NOMO-1 treated with DMSO at 0.1 percent for 48 hours (cell line): ENCODE measurements around the gene MIS18BP1.
A peak's percentile ranks its signal among the peaks of the same experiment; 100 is the strongest.
"Not testable (repeated sequence)": the region's sequence is repeated elsewhere in the genome, so short reads cannot be mapped to it uniquely, and the experiment has no call there.

Experiments used
- DNase-seq: peaks from one replicate; lab custom pipeline; 2025; ENCODE audit not compliant: unreplicated experiment; lab: John Stamatoyannopoulos, UW

The MIS18BP1 gene

GRCh38 chr14:45246691-45247090, 6.3 kb downstream of the MIS18BP1 start:
- DNase-seq: no peak

GRCh38 chr14:45246151-45246550, 6.9 kb downstream of the MIS18BP1 start:
- no peak for DNase-seq

DNA sequence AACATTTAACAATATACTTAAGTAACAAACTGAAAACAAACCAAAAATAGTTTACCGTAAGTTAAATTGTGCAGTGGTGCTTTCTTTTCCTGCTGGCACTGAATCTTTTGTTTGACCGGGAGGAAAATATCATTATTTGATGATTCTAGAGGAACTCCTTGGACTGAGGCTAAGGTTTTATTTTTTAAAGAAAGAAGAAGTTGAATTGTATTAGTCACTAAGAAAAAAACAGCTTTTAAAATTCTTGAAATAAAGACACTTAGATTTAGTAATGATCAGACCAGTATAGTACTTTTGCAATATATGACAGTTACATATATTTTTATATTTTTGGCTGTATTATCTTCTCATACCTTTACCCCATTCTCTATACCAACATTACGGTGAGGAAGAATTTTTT, 10.3 kb downstream of the MIS18BP1 start:
- no peak for DNase-seq

GRCh38 chr14:45238988-45239387, 14.0 kb downstream of the MIS18BP1 start:
- no peak for DNase-seq

DNA sequence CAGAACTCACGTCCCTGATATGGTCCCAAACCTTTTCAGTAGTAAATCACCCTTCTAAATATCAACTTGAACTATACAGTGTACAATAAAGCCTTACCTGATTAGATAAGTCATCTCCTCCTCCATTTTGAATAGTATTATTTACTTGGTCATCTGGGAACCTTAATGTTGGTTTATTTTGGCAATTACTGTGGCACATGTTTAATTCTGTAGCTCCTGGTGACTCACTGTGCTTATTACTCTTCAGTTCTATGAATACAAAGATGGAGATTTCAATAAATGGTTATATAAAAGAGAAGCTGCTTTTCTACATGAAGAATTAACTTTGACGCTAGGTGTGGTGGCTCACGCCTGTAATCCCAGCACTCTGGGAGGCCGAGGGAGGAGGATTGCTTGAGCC, 25.4 kb downstream of the MIS18BP1 start:
- no peak for DNase-seq

GRCh38 chr14:45222485-45223262, 30.3 kb downstream of the MIS18BP1 start:
- no peak for DNase-seq

DNA sequence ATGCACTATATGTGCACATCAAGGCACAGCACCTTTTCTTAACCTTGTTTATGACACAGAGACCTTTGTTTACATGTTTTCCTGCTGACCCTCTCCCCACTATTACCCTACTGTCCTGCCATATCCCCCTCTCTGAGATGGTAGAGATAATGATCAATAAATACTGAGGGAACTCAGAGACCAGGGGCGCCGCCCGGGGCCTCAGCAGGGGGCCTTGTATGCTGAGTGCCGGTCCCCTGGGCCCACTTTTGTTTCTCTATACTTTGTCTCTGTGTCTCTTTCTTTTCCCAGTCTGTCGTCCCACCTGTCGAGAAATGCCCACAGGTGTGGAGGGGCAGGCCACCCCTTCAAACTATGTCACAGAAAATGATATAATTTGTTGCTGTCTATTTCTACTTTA, 38.7 kb downstream of the MIS18BP1 start:
- DNase-seq: not testable (repeated sequence)

DNA sequence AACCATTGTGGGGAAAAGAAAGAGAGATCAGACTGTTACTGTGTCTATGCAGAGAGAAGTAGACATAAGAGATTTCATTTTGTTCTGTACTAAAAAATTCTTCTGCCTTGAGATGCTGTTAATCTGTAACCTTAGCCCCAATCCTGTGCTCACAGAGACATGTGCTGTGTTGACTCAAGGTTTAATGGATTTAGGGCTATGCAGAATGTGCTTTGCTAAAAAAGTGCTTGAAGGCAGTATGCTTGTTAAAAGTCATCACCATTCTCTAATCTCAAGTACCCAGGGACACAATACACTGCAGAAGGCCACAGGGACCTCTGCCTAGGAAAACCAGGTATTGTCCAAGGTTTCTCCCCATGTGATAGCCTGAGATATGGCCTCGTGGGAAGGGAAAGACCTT, 39.3 kb downstream of the MIS18BP1 start:
- not testable (repeated sequence) for DNase-seq

DNA sequence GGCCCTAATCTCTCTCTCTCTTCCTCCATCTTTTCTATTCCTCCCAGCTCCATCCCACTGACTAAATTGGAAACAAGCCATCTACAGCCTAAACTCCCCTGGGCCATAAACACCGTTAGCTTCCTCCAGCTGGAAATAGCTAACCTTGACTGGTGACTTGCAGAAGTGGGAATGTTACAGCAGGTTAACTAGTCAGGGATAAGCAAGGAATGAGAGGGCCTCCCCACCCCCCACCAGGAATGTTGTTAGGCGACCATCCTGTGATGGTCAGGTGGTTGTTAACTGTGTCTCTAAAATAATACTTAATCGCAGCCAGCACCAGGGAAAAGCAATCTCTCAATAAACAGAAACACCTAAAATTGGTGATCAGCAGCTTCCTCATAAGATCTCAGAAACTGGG, 40.8 kb downstream of the MIS18BP1 start:
- DNase-seq: no peak

DNA sequence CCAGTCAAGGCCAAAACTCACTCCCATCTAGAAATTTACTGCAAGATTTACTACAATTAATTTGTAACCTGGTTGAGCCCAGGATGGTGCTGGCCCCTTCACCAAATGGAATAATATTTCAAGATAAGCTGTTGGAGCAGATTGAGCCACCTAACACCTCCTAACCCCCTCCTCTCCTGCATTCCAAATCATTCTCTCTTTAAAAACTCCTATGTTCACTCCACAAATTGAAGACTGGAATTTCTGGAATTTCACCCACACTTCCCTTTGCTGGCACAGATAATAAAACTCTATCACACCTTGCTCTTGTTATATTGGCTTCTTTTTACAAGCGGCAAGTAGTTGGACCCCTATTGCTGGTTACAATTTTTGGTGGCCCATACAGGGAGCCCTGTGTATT, 41.7 kb downstream of the MIS18BP1 start:
- no peak for DNase-seq

- DNase-seq: no peak
Observed at GRCh38 chr14:45210159-45210558, 42.8 kb downstream of the MIS18BP1 start.

GRCh38 chr14:45204241-45204640, 48.8 kb downstream of the MIS18BP1 start:
- no peak for DNase-seq

DNA sequence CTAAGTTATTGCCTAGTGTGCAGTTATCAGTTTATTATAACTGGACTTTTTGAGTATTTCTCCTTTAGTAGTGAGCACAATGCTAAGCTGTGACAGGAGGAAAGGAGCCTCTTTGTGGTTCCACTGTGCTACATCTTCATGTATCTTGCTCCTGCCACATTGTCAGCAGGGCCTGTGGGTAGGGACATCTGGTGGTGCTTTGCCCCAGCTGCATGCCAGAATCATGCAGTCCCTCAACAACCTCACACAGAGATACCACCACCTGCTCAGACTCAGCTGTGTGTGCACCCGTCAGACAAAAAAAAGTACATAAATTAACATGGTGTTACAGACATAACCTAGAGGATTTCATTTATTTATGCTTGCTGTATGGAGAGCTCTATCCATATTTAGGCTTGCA, 51.1 kb downstream of the MIS18BP1 start:
- DNase-seq: no peak

DNA sequence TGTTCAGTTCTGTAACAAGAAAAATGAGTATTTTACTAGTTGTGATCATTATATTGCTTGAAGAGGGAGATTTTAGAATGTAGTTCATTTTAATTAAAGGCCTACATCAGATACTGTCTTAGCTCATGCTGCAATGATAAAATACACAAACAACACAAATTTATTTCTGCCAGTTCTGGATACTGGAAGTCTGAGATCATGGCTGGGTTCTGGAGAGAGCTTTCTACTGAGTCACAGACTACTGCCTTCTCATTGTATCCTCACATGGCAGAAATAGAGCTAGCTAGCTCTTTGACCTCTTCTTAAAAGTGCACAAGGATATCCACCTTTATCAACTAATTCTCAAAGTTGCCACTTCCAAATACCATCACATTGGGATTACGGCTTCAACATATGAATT, 53.8 kb downstream of the MIS18BP1 start:
- no peak for DNase-seq

DNA sequence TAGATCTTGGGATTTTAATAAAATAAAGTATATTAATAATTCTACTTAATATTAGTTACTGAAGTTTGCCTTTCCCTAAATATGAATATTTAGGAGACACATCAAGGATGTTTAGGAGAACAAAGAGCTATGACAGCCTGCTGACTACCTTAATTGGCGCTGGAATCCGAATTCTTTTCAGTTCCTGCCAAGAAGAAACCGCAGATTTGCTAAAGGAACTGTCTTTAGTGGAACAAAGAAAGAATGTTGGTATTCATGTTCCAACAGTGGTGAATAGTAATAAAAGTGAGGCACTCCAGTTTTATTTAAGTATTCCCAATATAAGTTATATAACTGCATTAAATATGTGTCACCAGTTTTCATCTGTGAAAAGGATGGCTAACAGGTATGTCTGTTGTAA, 54.5 kb downstream of the MIS18BP1 start:
- DNase-seq: no peak

- DNase-seq: no peak
Observed at GRCh38 chr14:45194964-45195363, 58.0 kb downstream of the MIS18BP1 start.

DNA sequence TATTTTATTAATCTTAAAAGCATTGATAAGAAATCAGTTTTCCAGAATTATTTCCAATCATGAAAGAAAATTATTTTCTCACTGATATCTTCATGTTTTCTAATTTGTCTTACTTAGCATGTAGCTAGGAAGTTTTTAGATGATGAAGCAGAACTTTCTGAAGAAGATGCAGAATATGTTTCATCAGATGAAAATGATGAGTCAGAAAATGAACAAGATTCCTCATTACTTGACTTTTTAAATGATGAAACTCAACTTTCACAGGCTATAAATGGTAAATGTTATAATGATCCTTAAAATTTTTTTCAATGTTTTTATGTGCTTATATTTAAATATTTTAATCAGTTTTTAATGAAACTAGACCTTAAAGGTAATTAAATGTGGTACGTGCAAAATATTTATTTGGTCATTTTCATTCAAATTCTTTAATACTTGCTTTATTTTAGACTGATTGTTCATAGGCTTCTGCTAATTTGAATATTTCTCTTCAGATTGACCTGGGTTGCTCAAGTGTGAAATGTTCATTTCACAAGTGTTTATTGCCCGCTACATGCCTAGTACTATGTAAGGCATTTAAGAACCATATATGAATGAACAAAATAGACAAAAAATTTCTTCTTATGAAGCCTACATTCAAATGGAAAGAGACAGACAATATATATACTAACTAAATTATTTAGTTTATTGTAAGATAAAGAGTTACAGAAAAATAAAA, 67.7 kb downstream of the MIS18BP1 start:
- no peak for DNase-seq

GRCh38 chr14:45181806-45182205, 71.2 kb downstream of the MIS18BP1 start:
- no peak for DNase-seq

- no peak for DNase-seq
Observed at GRCh38 chr14:45181329-45181728, 71.7 kb downstream of the MIS18BP1 start.

DNA sequence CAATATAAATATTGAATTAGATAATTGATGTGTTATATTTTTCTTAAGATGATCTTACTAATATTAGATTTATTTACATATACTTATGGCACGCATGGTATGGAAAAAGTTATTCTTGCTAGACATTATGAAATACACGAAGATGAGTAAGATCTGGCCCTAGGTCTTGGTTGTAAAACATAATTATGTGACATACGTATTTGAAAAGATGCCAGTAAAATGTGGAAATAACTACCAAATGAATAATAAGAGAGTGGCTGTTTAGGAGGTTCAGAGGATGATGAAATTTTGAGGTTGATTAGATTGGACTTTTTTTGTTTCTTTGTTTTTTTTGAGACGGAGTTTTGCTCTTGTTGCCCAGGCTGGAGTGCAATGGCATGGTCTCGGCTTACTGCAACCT, 75.9 kb downstream of the MIS18BP1 start:
- DNase-seq: peak; percentile 95

DNA sequence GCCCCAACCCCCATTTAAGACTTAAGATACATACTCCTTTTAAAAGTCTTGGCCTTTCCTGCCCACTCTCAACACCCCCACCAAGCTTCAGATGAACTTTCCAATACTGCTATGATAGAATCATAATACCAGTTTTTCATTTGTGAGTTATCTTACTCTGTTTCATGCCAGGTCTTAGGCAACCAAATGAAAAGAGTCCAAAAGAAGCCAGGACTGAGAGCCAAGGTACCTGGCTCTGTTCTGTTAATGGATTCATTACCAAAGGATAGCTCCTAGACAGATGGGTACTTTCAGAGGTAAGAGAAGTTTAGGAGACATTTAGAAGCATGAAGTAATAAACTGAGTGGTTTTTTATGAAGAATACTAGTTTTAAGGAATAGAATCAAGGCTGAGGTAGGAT, 83.1 kb downstream of the MIS18BP1 start:
- DNase-seq: no peak

GRCh38 chr14:45156067-45156466, 96.9 kb downstream of the MIS18BP1 start:
- no peak for DNase-seq
